ENCODE measurements around the gene LMF2. TPM values are rescaled to one million over a fixed set of nuclear protein-coding genes. Genes with fewer than 3 reads are reported as not detected.

LMF2 gene
- total RNA-seq, 2 experiments from 2014 or later = 119 to 132 TPM

DNA sequence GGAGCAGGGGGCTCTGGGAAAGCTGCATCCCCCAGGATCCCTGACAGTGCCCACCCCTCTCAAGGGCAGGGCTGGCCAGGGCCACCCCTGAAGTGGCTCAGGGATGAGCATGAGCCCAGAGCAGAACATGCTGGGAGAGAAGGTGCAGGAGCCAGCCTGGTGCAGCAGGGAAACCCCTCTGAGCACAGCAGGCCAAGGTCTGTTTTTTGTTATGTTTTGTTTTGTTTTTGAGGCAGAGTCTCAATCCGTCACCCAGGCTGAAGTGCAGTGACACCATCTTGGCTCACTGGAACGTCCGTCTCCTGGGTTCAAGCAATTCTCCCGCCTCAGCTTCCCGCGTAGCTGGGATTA lies 31.9 kb downstream of the LMF2 start:
- POLR2A ChIA-PET = interaction anchor here (0.9 to 1.0 kb wide), 2 partner anchors 34 to 50 kb away, joined by 4 read pairs; partner anchors contain the start of gene SCO2
- peak overlapping the region; percentile 67 for H3K27ac Mint-ChIP-seq

GRCh38 chr22:50474710-50475651 lies 32.5 kb downstream of the LMF2 start, which contains the start of gene SBF1:
Gene SBF1 (minus strand): TSS chr22:50475035. CDS start chr22:50474840, 195 bp downstream.
- Mint-ChIP-seq H3K4me1 (ENCODE audit: low read depth) (peaks cover 56% of the 10 kb centered on the region), H3K27me3 (ENCODE audit: low read depth) (peaks cover 14% of the 10 kb centered on the region)

More for the DNA sequence above, 31.9 kb downstream of the LMF2 start:
- peaks cover 53% of the 10 kb centered on the region for H3K4me1 Mint-ChIP-seq (ENCODE audit: low read depth)
- DNase-seq (no peak), ATAC-seq (no peak)
- H3K36me3 Mint-ChIP-seq (ENCODE audit: low read depth) = peaks cover 25% of the 10 kb centered on the region
- H3K4me3 Mint-ChIP-seq = peak overlapping the region; percentile 60
- H3K9me3 Mint-ChIP-seq (ENCODE audit: insufficient read depth) = no peaks in the 10 kb centered on the region
- peaks cover 19% of the 10 kb centered on the region for H3K27me3 Mint-ChIP-seq (ENCODE audit: low read depth)
- CTCF ChIA-PET = interaction anchor here (1.0 to 5.6 kb wide), 2 partner anchors 50 to 224 kb away, joined by 3 to 23 read pairs; partner anchors contain the start of genes HDAC10 and SCO2

GRCh38 chr22:50473855-50474671 lies 33.4 kb downstream of the LMF2 start:
- Mint-ChIP-seq H3K4me3 (peak overlapping the region; percentile 93), H3K9me3 (ENCODE audit: insufficient read depth) (no peaks in the 10 kb centered on the region), H3K36me3 (ENCODE audit: low read depth) (peaks cover 25% of the 10 kb centered on the region), H3K4me1 (ENCODE audit: low read depth) (peaks cover 63% of the 10 kb centered on the region), H3K27me3 (ENCODE audit: low read depth) (peaks cover 7% of the 10 kb centered on the region), H3K27ac (peak overlapping the region; percentile 84)
- POLR2A ChIA-PET = interaction anchor here (0.6 to 2.2 kb wide), 7 partner anchors 24 to 146 kb away, joined by 3 to 11 read pairs (median 3); partner anchors contain the start of gene SCO2
- CTCF ChIA-PET = interaction anchor here (0.8 to 5.6 kb wide), 18 partner anchors 8 to 147 kb away, joined by 3 to 23 read pairs (median 4); partner anchors contain the start of genes ADM2, LMF2, NCAPH2 and SCO2
- no peak for ATAC-seq
- DNase-seq = peak; percentile 65

More at GRCh38 chr22:50474710-50475651, 32.5 kb downstream of the LMF2 start, which contains the start of gene SBF1:
- Mint-ChIP-seq H3K27ac (peak within 1 kb of the TSS; percentile 84), H3K9me3 (ENCODE audit: insufficient read depth) (no peaks in the 10 kb centered on the region), H3K4me3 (peak within 1 kb of the TSS; percentile 93), H3K36me3 (ENCODE audit: low read depth) (peaks cover 25% of the 10 kb centered on the region)
- DNase-seq (peak; percentile 91), ATAC-seq (peak; percentile 76)
- ChIA-PET POLR2A (interaction anchor here (0.9 to 1.0 kb wide), 2 partner anchors 33 to 51 kb away, joined by 4 read pairs; partner anchors contain the start of gene SCO2), CTCF (interaction anchor here (1.0 to 5.6 kb wide), 5 partner anchors 7 to 224 kb away, joined by 3 to 23 read pairs (median 5); partner anchors contain the start of genes ADM2, HDAC10 and SCO2)

- Mint-ChIP-seq H3K27me3 (ENCODE audit: low read depth) (no peaks in the 10 kb centered on the region), H3K36me3 (ENCODE audit: low read depth) (peaks cover 29% of the 10 kb centered on the region), H3K4me3 (peak overlapping the region; percentile 93), H3K9me3 (ENCODE audit: insufficient read depth) (no peaks in the 10 kb centered on the region), H3K4me1 (ENCODE audit: low read depth) (peaks cover 72% of the 10 kb centered on the region), H3K27ac (peak overlapping the region; percentile 84)
- ChIA-PET CTCF (interaction anchor here (0.9 to 5.6 kb wide), 13 partner anchors 9 to 148 kb away, joined by 3 to 23 read pairs (median 5); partner anchors contain the start of genes ADM2, LMF2, NCAPH2 and SCO2), POLR2A (interaction anchor here (0.6 to 2.2 kb wide), 6 partner anchors 25 to 147 kb away, joined by 3 to 11 read pairs (median 3); partner anchors contain the start of genes LMF2, NCAPH2 and SCO2)
- ATAC-seq (peak; percentile 24), DNase-seq (peak; percentile 77)
Measured at GRCh38 chr22:50473088-50473487, 34.4 kb downstream of the LMF2 start.

DNA sequence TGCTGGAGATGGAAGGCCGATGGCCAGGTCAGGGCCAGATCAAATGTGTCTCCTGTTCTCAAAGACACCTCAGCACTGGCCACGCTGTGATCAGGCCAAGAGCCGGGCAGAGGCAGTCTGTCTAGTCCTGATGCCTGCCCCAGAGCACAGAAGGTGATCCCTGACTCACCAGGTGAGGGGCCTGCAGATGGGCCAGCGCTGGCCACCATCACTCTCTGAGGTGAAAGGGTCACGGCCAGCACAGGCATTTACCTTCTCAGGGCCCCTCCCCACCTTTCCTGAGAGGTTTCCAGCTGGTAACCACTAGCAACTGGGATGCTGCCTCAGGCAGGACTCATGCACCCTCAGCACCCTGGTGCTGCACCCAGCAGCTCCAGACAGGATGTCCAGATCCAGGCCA lies 35.5 kb downstream of the LMF2 start:
- Mint-ChIP-seq H3K4me1 (ENCODE audit: low read depth) (peaks cover 80% of the 10 kb centered on the region), H3K4me3 (peak overlapping the region; percentile 43), H3K27me3 (ENCODE audit: low read depth) (no peaks in the 10 kb centered on the region), H3K36me3 (ENCODE audit: low read depth) (peaks cover 33% of the 10 kb centered on the region), H3K27ac (peak overlapping the region; percentile 95), H3K9me3 (ENCODE audit: insufficient read depth) (no peaks in the 10 kb centered on the region)
- CTCF ChIA-PET = interaction anchor here (1.7 to 5.6 kb wide), 5 partner anchors 16 to 149 kb away, joined by 4 to 26 read pairs (median 11); partner anchors contain the start of gene SCO2
- DNase-seq (no peak), ATAC-seq (no peak)
- POLR2A ChIA-PET = interaction anchor here (0.6 to 1.1 kb wide), 2 partner anchors 18 to 149 kb away, joined by 4 read pairs; no protein-coding TSS in a partner anchor

DNA sequence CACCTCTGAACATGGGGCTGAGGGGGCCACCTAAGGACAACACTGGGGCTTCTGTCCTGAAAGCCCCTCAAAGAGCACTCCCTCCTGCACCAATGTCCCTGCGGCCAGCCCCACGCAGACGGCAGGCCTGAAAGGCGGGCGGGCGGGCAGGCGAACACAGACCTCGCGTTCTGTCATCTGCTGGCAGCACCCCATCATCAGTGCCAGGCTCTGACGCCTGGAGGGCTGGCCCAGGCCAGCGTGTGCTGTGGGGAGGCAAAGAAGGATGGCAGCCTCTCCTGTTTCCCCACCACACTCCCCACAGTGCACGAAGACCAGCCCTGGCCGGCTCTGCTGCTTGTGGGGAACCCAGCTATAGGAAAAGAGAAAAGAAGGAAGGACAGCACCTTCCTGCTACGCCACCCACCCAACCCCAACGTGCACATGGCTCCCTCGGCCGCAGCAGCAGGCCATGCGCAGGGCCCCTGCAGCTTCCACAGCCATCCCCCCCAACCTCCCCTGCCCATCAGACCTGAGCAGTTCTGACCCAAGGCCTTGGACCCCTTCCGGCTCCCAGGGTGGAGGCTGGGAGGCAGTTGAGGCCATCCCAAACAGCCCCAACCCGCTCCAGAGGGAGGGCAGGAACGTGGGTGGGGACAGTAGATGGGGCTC lies 36.2 kb downstream of the LMF2 start:
- H3K27ac Mint-ChIP-seq = peak overlapping the region; percentile 95
- peaks cover 83% of the 10 kb centered on the region for H3K4me1 Mint-ChIP-seq (ENCODE audit: low read depth)
- ATAC-seq = no peak
- no peaks in the 10 kb centered on the region for H3K9me3 Mint-ChIP-seq (ENCODE audit: insufficient read depth)
- peaks cover 39% of the 10 kb centered on the region for H3K36me3 Mint-ChIP-seq (ENCODE audit: low read depth)
- no peaks in the 10 kb centered on the region for H3K27me3 Mint-ChIP-seq (ENCODE audit: low read depth)
- DNase-seq = no peak
- ChIA-PET CTCF (interaction anchor here (1.0 to 5.1 kb wide), 8 partner anchors 26 to 230 kb away, joined by 3 to 37 read pairs (median 6); partner anchors contain the start of genes HDAC10 and SCO2), POLR2A (interaction anchor here (0.6 to 1.9 kb wide), 8 partner anchors 9 to 150 kb away, joined by 3 to 5 read pairs (median 4); no protein-coding TSS in a partner anchor)
- peak overlapping the region; percentile 71 for H3K4me3 Mint-ChIP-seq

- Mint-ChIP-seq H3K9me3 (ENCODE audit: insufficient read depth) (no peaks in the 10 kb centered on the region), H3K4me3 (peak overlapping the region; percentile 71), H3K4me1 (ENCODE audit: low read depth) (peaks cover 80% of the 10 kb centered on the region), H3K27ac (peak overlapping the region; percentile 95), H3K36me3 (ENCODE audit: low read depth) (peaks cover 45% of the 10 kb centered on the region), H3K27me3 (ENCODE audit: low read depth) (no peaks in the 10 kb centered on the region)
- ATAC-seq (no peak), DNase-seq (peak; percentile 41)
- CTCF ChIA-PET = interaction anchor here (1.0 to 5.1 kb wide), 14 partner anchors 20 to 229 kb away, joined by 3 to 37 read pairs (median 5); partner anchors contain the start of genes HDAC10, LMF2, NCAPH2 and SCO2
- POLR2A ChIA-PET = interaction anchor here (0.5 to 2.4 kb wide), 16 partner anchors 10 to 204 kb away, joined by 3 to 20 read pairs (median 4); partner anchors contain the start of genes LMF2, NCAPH2, SCO2 and TYMP
Measured at GRCh38 chr22:50470491-50470890, 37.0 kb downstream of the LMF2 start.

- DNase-seq (peak; percentile 99), ATAC-seq (peak; percentile 75)
- ChIA-PET POLR2A (interaction anchor here (0.5 to 2.4 kb wide), 22 partner anchors 9 to 279 kb away, joined by 3 to 20 read pairs (median 4); partner anchors contain the start of genes LMF2, NCAPH2, SCO2 and TYMP), CTCF (interaction anchor here (0.9 to 5.1 kb wide), 16 partner anchors 16 to 229 kb away, joined by 3 to 37 read pairs (median 5); partner anchors contain the start of genes LMF2, NCAPH2 and SCO2)
- Mint-ChIP-seq H3K4me3 (peak overlapping the region; percentile 71), H3K36me3 (ENCODE audit: low read depth) (peaks cover 49% of the 10 kb centered on the region), H3K27me3 (ENCODE audit: low read depth) (no peaks in the 10 kb centered on the region), H3K9me3 (ENCODE audit: insufficient read depth) (no peaks in the 10 kb centered on the region), H3K4me1 (ENCODE audit: low read depth) (peaks cover 76% of the 10 kb centered on the region), H3K27ac (peak overlapping the region; percentile 95)
Measured at GRCh38 chr22:50469377-50470305, 37.9 kb downstream of the LMF2 start.

DNA sequence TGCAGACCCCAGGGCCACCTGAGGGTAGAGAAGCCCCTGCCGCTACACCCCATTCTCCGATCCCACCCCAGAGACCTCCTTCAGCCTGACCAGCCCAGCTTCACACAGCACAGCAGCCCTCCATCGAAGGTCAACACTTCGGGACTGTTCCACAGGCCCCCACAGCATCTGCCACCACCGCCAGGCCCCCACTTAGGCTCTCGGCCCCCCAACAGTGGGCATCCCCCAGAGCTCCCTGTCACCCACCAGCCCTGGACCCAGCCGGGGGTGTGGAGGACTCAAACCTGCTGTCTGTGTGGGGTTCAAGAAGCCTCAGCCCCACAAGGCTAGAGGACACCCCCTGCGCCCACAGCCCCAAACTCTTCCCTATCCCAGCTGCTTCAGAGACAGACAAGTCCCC lies 38.9 kb downstream of the LMF2 start:
- CTCF ChIA-PET = interaction anchor here (0.9 to 5.1 kb wide), 5 partner anchors 10 to 152 kb away, joined by 3 to 37 read pairs (median 9); partner anchors contain the start of genes LMF2, NCAPH2 and SCO2

More for the DNA sequence above, 38.9 kb downstream of the LMF2 start:
- H3K36me3 Mint-ChIP-seq (ENCODE audit: low read depth) = peaks cover 45% of the 10 kb centered on the region
- no peak for DNase-seq
- H3K27me3 Mint-ChIP-seq (ENCODE audit: low read depth) = no peaks in the 10 kb centered on the region
- peak overlapping the region; percentile 95 for H3K27ac Mint-ChIP-seq
- no peaks in the 10 kb centered on the region for H3K9me3 Mint-ChIP-seq (ENCODE audit: insufficient read depth)
- H3K4me3 Mint-ChIP-seq = peak overlapping the region; percentile 71
- H3K4me1 Mint-ChIP-seq (ENCODE audit: low read depth) = peaks cover 72% of the 10 kb centered on the region
- POLR2A ChIA-PET = interaction anchor here (0.8 to 2.4 kb wide), 5 partner anchors 26 to 153 kb away, joined by 3 to 20 read pairs (median 8); partner anchors contain the start of genes LMF2, NCAPH2 and SCO2
- ATAC-seq = no peak
